ENCODE results near the gene PTP4A1. TPM values are rescaled to one million over a fixed set of nuclear protein-coding genes. Genes with fewer than 3 reads are reported as not detected.

Gene PTP4A1
- total RNA-seq, 1 donor from 2014 or later: 87.9 TPM

DNA sequence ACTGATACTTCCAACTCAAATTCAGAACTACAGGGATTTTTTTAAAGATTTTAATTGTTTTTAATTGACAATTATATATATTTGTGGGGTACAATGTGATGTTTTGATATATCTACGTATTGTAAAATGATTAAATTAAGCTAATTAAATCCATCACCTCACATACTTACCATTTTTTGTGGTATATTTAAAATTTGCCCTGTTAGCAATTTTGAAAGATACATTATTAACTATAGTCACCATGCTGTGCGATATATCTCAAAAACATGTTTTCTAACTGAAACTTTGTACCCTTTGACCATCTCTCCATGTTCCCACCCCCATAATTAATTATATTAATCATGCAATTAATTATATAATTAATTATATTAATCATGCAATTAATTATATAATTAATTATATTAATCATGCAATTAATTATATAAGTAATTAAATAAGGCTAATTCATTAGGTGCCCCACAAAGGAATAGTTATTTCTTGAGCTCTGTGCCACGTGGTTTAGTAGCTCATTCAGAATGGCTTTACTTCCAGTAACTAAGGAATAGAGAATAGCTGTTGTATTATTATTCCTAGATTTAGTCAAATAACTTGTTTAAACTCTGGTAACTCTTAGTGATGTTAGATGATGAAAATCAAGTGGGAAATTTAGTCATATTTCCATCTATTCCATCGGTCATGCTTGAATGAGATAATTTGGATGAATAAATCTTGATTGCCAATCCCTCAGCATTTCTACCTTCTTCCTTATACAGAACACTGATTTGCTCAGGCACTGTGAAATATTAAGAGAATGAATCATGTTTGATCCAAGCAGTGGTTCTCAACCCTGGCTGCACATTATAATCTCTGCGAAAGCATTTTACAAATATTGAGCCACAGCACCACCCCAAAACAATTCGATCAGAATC is 25.1 kb downstream of the PTP4A1 start:
- H3K27ac Mint-ChIP-seq (ENCODE audit: unreplicated experiment): peak overlapping the region; percentile 92
- no peaks in the 10 kb centered on the region for H3K4me1 Mint-ChIP-seq (ENCODE audit: low read depth, unreplicated experiment)
- H3K27me3 Mint-ChIP-seq (ENCODE audit: unreplicated experiment): peaks cover 1% of the 10 kb centered on the region
- DNase-seq: no peak
- TF ChIP-seq, protein P1, sequence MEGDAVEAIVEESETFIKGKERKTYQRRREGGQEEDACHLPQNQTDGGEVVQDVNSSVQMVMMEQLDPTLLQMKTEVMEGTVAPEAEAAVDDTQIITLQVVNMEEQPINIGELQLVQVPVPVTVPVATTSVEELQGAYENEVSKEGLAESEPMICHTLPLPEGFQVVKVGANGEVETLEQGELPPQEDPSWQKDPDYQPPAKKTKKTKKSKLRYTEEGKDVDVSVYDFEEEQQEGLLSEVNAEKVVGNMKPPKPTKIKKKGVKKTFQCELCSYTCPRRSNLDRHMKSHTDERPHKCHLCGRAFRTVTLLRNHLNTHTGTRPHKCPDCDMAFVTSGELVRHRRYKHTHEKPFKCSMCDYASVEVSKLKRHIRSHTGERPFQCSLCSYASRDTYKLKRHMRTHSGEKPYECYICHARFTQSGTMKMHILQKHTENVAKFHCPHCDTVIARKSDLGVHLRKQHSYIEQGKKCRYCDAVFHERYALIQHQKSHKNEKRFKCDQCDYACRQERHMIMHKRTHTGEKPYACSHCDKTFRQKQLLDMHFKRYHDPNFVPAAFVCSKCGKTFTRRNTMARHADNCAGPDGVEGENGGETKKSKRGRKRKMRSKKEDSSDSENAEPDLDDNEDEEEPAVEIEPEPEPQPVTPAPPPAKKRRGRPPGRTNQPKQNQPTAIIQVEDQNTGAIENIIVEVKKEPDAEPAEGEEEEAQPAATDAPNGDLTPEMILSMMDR (IDR thresholded peaks at IDR 0.05; ENCODE audit: partially characterized antibody, unreplicated experiment): no peak
- H3K36me3 Mint-ChIP-seq (ENCODE audit: unreplicated experiment): no peaks in the 10 kb centered on the region
- H3K4me3 Mint-ChIP-seq (ENCODE audit: unreplicated experiment): peak overlapping the region; percentile 96
- peaks cover 9% of the 10 kb centered on the region for H3K9me3 Mint-ChIP-seq (ENCODE audit: unreplicated experiment)

DNA sequence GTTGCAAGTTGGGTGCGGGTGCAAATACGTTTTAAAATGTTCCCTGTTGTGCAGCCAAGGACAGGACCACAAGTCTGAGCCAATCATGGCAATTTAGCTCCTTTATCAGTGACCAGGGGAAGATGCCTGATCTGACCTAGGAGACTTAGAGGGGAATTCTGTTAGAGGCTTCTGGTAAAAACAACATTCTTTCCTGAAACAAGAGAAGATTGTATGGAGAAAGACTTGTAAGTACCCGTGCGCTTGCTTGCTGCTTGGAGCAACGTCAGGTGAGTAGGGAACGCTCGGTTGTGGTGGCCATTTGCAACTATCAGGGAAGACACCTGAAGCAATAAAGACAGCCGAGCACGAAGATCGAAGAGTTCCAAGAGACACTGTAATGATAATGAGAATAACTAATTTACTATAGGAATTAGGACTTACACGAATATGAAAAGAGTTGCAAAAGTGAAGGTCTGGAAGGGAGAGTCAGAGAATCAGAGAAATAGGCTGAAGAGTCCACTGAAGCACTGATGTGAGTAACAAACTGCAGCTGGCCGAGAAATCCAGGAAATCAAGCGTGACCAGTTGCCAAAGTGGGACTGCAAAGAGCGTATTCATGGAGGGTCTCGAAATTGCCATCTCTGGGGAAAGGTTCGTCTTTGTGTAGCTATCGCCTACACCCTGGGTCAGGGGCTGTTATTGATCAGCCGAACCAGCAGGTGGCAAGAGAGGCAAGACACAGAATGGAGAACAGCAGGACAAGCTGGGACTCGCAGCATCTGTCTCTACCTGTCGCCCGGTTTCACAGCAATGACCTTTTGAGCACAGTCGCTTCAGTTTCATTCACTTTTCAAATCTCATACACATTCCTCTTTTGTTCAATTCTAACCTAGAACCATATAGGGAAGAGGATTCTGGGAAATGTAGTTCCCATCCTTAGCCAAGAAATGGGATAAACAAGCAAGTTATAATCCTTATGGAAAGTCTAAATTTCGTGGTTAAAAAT is 26.1 kb downstream of the PTP4A1 start:
- TF ChIP-seq, protein P1 (IDR thresholded peaks at IDR 0.05; ENCODE audit: partially characterized antibody, unreplicated experiment): peak; percentile 83
- H3K36me3 Mint-ChIP-seq (ENCODE audit: unreplicated experiment): no peaks in the 10 kb centered on the region
- peak; percentile 72 for DNase-seq
- peaks cover 9% of the 10 kb centered on the region for H3K9me3 Mint-ChIP-seq (ENCODE audit: unreplicated experiment)
- peak overlapping the region; percentile 92 for H3K27ac Mint-ChIP-seq (ENCODE audit: unreplicated experiment)
- H3K4me1 Mint-ChIP-seq (ENCODE audit: low read depth, unreplicated experiment): no peaks in the 10 kb centered on the region
- H3K4me3 Mint-ChIP-seq (ENCODE audit: unreplicated experiment): peak overlapping the region; percentile 96
- peaks cover 1% of the 10 kb centered on the region for H3K27me3 Mint-ChIP-seq (ENCODE audit: unreplicated experiment)

DNA sequence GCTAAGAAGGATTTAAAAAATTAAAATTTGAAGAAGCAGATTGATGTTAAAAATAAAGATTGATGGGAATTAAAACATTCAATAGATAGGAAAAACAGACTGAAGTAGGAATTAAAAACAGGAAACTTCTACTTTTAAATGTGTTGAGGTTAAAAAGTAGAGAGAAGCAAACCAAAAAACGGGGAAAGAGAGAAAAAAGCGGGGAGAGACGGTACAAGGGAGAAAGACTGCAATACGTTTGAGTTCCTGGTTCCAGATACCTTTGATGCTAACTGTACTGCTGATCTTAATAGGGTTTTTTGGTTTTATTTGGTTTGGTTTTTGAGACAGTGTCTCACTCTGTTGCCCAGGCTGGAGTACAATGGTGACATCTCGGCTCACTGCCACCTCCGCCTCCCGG is 27.0 kb downstream of the PTP4A1 start:
- Mint-ChIP-seq H3K27ac (ENCODE audit: unreplicated experiment) (no peak overlapping the region), H3K27me3 (ENCODE audit: unreplicated experiment) (peaks cover 1% of the 10 kb centered on the region), H3K4me1 (ENCODE audit: low read depth, unreplicated experiment) (no peaks in the 10 kb centered on the region), H3K36me3 (ENCODE audit: unreplicated experiment) (no peaks in the 10 kb centered on the region), H3K4me3 (ENCODE audit: unreplicated experiment) (peak overlapping the region; percentile 96), H3K9me3 (ENCODE audit: unreplicated experiment) (peaks cover 9% of the 10 kb centered on the region)
- TF ChIP-seq, protein P1 (IDR thresholded peaks at IDR 0.05; ENCODE audit: partially characterized antibody, unreplicated experiment): no peak
- DNase-seq: no peak

DNA sequence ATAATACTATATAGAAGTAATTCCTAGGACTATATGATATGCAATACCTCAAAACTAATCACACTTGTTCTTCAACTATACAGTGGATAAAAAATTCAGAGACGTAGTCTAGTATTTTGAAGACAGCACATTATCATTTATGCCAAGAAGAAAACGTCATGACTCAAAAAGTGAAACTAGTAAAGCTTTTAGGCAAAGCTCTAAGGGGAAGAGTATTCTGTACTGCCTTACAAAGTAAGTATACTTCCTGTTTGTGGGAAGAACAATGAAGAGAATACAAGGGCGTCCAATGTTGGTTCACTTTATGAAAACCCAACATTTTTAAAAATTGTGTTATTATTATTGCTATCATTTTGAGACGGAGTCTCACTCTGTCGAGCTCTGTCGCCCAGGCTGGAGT is 27.9 kb downstream of the PTP4A1 start:
- peaks cover 1% of the 10 kb centered on the region for H3K27me3 Mint-ChIP-seq (ENCODE audit: unreplicated experiment)
- H3K4me3 Mint-ChIP-seq (ENCODE audit: unreplicated experiment): no peak overlapping the region

More for the DNA sequence above, 27.9 kb downstream of the PTP4A1 start:
- Mint-ChIP-seq H3K36me3 (ENCODE audit: unreplicated experiment) (no peaks in the 10 kb centered on the region), H3K4me1 (ENCODE audit: low read depth, unreplicated experiment) (no peaks in the 10 kb centered on the region), H3K9me3 (ENCODE audit: unreplicated experiment) (peaks cover 9% of the 10 kb centered on the region), H3K27ac (ENCODE audit: unreplicated experiment) (no peak overlapping the region)
- no peak for DNase-seq
- TF ChIP-seq, protein P1 (IDR thresholded peaks at IDR 0.05; ENCODE audit: partially characterized antibody, unreplicated experiment): no peak

Measured in glutamatergic neuron (in vitro differentiated cells).